Astrocyte (in vitro differentiated cells and primary cell): ENCODE data around the gene CCDC146.

ENCODE experiments used
- EZH2 ChIP-seq: IDR thresholded peaks from 2 replicates; pipeline ENCODE4 v1.6.1; 2012; ENCODE audit warnings: mild to moderate bottlenecking, low read length, inconsistent platforms; ENCODE audit not compliant: insufficient read depth
- TF ChIP-seq, protein P1 (sequence below): IDR thresholded peaks from 2 replicates; pipeline ENCODE4 v1.5.1; 2011; ENCODE audit warnings: low read depth, mild to moderate bottlenecking, inconsistent platforms, low read length, moderate library complexity; ENCODE audit not compliant: insufficient read depth

DNA sequence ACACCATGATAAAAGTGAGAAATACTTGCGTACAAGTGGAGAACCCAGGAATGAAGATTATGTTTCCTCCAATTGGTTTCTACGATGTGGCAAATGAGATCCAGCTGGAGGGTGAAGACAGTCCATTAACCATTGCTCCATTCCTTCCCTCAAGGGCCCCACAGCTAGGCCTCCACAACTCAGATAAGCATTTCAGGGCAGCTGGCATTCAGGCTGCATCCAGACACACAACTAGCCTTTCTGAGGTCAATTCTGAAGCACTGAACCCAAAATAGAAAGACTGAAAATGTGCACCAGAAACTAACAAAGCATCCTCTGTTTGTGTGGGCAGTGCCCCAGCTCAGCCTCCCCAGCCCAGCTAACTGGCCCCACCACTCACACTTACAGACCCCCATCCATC, 198.9 kb downstream of the CCDC146 start:
- TF ChIP-seq, protein P1, sequence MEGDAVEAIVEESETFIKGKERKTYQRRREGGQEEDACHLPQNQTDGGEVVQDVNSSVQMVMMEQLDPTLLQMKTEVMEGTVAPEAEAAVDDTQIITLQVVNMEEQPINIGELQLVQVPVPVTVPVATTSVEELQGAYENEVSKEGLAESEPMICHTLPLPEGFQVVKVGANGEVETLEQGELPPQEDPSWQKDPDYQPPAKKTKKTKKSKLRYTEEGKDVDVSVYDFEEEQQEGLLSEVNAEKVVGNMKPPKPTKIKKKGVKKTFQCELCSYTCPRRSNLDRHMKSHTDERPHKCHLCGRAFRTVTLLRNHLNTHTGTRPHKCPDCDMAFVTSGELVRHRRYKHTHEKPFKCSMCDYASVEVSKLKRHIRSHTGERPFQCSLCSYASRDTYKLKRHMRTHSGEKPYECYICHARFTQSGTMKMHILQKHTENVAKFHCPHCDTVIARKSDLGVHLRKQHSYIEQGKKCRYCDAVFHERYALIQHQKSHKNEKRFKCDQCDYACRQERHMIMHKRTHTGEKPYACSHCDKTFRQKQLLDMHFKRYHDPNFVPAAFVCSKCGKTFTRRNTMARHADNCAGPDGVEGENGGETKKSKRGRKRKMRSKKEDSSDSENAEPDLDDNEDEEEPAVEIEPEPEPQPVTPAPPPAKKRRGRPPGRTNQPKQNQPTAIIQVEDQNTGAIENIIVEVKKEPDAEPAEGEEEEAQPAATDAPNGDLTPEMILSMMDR = no peak
- no peak for TF ChIP-seq EZH2
